Endothelial cell of umbilical vein (primary cell): ENCODE data around the gene GZF1. TPM values are rescaled to one million over a fixed set of nuclear protein-coding genes. Genes with fewer than 3 reads are reported as not detected.

ENCODE experiments used
- BruUV-seq: library from RNA; stranded (reverse); fragments of 400-500 nt; replicated peaks from 2 replicates; lab custom pipeline; 2021; lab: Mats Ljungman, UMichigan
- CTCF ChIA-PET: fragments of 300-600, 350-600 bp; sonication (Branson Sonifier 250); formaldehyde crosslinking; loops from one replicate; lab custom pipeline; 2021; ENCODE audit warnings: antibody characterized with exemption, inconsistent platforms; lab: Charles Lee
- POLR2A ChIA-PET: fragments of 300-600, 350-600 bp; sonication (Branson Sonifier 250); formaldehyde crosslinking; loops from one replicate; lab custom pipeline; 2021; ENCODE audit warnings: antibody characterized with exemption, inconsistent platforms; lab: Charles Lee
- DNase-seq: peaks from one replicate; pipeline ENCODE4 v3.0.0-alpha.2; 2011; ENCODE audit warnings: low read depth, low spot score
- FAIRE-seq: peaks from 2 replicates; lab custom pipeline; 2011; peaks lifted over from hg19 to GRCh38; lab: Jason Lieb, UNC
- H2AFZ ChIP-seq: 2 replicates; pipeline ENCODE4 v1.6.0; 2012; ENCODE audit warnings: low read depth, low read length, control low read depth, inconsistent platforms
- H3K27ac ChIP-seq: 2 replicates; pipeline ENCODE4 v1.5.1; 2011; ENCODE audit warnings: low read depth, mild to moderate bottlenecking, control low read depth, low read length, moderate library complexity; ENCODE audit not compliant: insufficient read depth
- H3K27me3 ChIP-seq, 2 experiments: 2 replicates each; pipeline versions ENCODE4 v1.6.0 to v1.6.1; 2011; ENCODE audit warnings: low read length in 2 of 2, mixed read lengths in 1 of 2; ENCODE audit not compliant: control insufficient read depth in 2 of 2, insufficient read depth in 2 of 2
- H3K36me3 ChIP-seq, 2 experiments: 2 replicates in 1 of 2; 3 replicates in 1 of 2; pipeline ENCODE4 v1.5.1; 2011; ENCODE audit warnings: low read length in 2 of 2, mild to moderate bottlenecking in 1 of 2, moderate library complexity in 1 of 2; ENCODE audit not compliant: control insufficient read depth in 2 of 2, insufficient read depth in 2 of 2; ENCODE audit errors: extremely low read depth in 1 of 2
- H3K4me1 ChIP-seq: 3 replicates; pipeline ENCODE4 v1.5.1; 2011; ENCODE audit warnings: mild to moderate bottlenecking, low read length; ENCODE audit not compliant: control insufficient read depth, insufficient read depth; ENCODE audit errors: extremely low read depth
- H3K4me2 ChIP-seq: 2 replicates; pipeline ENCODE4 v1.6.1; 2011; ENCODE audit warnings: low read length, control low read depth, mixed read lengths; ENCODE audit not compliant: insufficient read depth
- H3K4me3 ChIP-seq, 3 experiments: fragments of 200-600 bp in 1 of 3; sonication (generic), shearing (Covaris generic) in 1 of 3; replicated peaks in 1 of 3; 2 replicates each; pipeline ENCODE4 v1.5.1; 2011 to 2016; ENCODE audit warnings: control low read depth in 3 of 3, low read length in 3 of 3, mild to moderate bottlenecking in 2 of 3, inconsistent platforms in 1 of 3, low read depth in 1 of 3, moderate library complexity in 1 of 3; ENCODE audit not compliant: insufficient read depth in 1 of 3
- H3K79me2 ChIP-seq: 2 replicates; pipeline ENCODE4 v1.6.0; 2012; ENCODE audit warnings: low read length, inconsistent platforms; ENCODE audit not compliant: control insufficient read depth, insufficient read depth
- H3K9ac ChIP-seq: replicated peaks from 2 replicates; pipeline ENCODE3; 2011; ENCODE audit warnings: low read length, control low read depth; ENCODE audit not compliant: insufficient read depth; ENCODE audit errors: extremely low read depth
- H3K9me1 ChIP-seq: replicated peaks from 3 replicates; pipeline ENCODE4 v1.6.0; 2011; ENCODE audit warnings: mild to moderate bottlenecking, low read length; ENCODE audit not compliant: control insufficient read depth, insufficient read depth; ENCODE audit errors: extremely low read depth
- H3K9me3 ChIP-seq: replicated peaks from 2 replicates; pipeline ENCODE4 v1.5.1; 2012; ENCODE audit warnings: low read length, inconsistent platforms; ENCODE audit not compliant: control insufficient read depth, insufficient read depth
- H4K20me1 ChIP-seq: replicated peaks from 2 replicates; pipeline ENCODE3; 2011; ENCODE audit warnings: mild to moderate bottlenecking, low read length; ENCODE audit not compliant: control insufficient read depth, insufficient read depth; ENCODE audit errors: extremely low read depth
- EZH2 ChIP-seq: IDR thresholded peaks from 2 replicates; pipeline ENCODE4 v1.6.1; 2012; ENCODE audit warnings: borderline replicate concordance, low read depth, mild to moderate bottlenecking, moderate library complexity, low read length, inconsistent platforms; ENCODE audit not compliant: severe bottlenecking
- FOS ChIP-seq: IDR thresholded peaks from 2 replicates; pipeline ENCODE4 v1.6.1; 2011; ENCODE audit warnings: mild to moderate bottlenecking, low read length, moderate library complexity, borderline replicate concordance; ENCODE audit not compliant: insufficient read depth
- GATA2 ChIP-seq: IDR thresholded peaks from 2 replicates; pipeline ENCODE4 v1.7.0; 2011; ENCODE audit warnings: low read depth, mild to moderate bottlenecking, moderate library complexity, mixed read lengths, low read length; ENCODE audit not compliant: insufficient read length, insufficient read depth
- JUN ChIP-seq: IDR thresholded peaks from 2 replicates; pipeline ENCODE4 v1.6.1; 2011; ENCODE audit warnings: borderline replicate concordance, low read depth; ENCODE audit not compliant: insufficient read length, insufficient read depth
- MYC ChIP-seq: IDR thresholded peaks from one replicate; pipeline ENCODE4 v1.6.1; 2011; ENCODE audit warnings: mild to moderate bottlenecking, low read depth, low read length
- POLR2A ChIP-seq: IDR thresholded peaks from 2 replicates; pipeline ENCODE4 v1.6.1; 2012; ENCODE audit warnings: low read depth, mild to moderate bottlenecking, control low read depth, low read length
- POLR2AphosphoS5 ChIP-seq: IDR thresholded peaks from 2 replicates; pipeline ENCODE4 v1.6.1; 2012; ENCODE audit warnings: low read depth, mild to moderate bottlenecking, control low read depth, low read length, moderate library complexity; ENCODE audit not compliant: insufficient read depth
- dilution Hi-C: fragments of 300-500 bp; cut with MboI; formaldehyde crosslinking; loops from one replicate; pipeline ENCODE4 v1.15.0; 2019; ENCODE audit warnings: low sequenced_read_pairs; ENCODE audit not compliant: extremely low pct_ligation_motif_present
- intact Hi-C: fragments of 100-400 bp; cut with micrococcal nuclease; formaldehyde crosslinking; loops from one replicate; pipeline ENCODE4 v1.10.0; 2022
- polyA plus RNA-seq, 4 experiments: library from polyadenylated mRNA; depleted of rRNA in 3 of 4; stranded (reverse) in 3 of 4; unstranded in 1 of 4; fragments of >200 nt; gene quantifications; 2 replicates each; pipeline versions ENCODE4 v1.2.1 to v1.2.3, GENCODE V29; 2011 to 2012; ENCODE audit warnings: missing spikeins in 1 of 4
- total RNA-seq: library from RNA; stranded (reverse); gene quantifications from 2 replicates; pipeline ENCODE4 v1.2.3, GENCODE V29; 2021
- TF ChIP-seq, protein P1 (sequence below), 2 donors: IDR thresholded peaks; 1 replicate in 1 of 2; 2 replicates in 1 of 2; pipeline ENCODE4 v1.5.1; 2011; ENCODE audit warnings: low read length in 2 of 2, mild to moderate bottlenecking in 2 of 2, moderate library complexity in 2 of 2, control low read depth in 1 of 2, inconsistent platforms in 1 of 2, low read depth in 1 of 2; ENCODE audit not compliant: insufficient read depth in 1 of 2; ENCODE audit errors: extremely low read depth in 1 of 2
- TF ChIP-seq, protein P2 (sequence below): IDR thresholded peaks from 2 replicates; pipeline ENCODE4 v1.6.1; 2011; ENCODE audit not compliant: insufficient read depth, insufficient read length

The GZF1 gene
- total and polyA plus RNA-seq, 2 donors (not counting 3 experiments of a cell fraction or from before 2014, with no cell fraction given) = 9.7 to 10.0 TPM

DNA sequence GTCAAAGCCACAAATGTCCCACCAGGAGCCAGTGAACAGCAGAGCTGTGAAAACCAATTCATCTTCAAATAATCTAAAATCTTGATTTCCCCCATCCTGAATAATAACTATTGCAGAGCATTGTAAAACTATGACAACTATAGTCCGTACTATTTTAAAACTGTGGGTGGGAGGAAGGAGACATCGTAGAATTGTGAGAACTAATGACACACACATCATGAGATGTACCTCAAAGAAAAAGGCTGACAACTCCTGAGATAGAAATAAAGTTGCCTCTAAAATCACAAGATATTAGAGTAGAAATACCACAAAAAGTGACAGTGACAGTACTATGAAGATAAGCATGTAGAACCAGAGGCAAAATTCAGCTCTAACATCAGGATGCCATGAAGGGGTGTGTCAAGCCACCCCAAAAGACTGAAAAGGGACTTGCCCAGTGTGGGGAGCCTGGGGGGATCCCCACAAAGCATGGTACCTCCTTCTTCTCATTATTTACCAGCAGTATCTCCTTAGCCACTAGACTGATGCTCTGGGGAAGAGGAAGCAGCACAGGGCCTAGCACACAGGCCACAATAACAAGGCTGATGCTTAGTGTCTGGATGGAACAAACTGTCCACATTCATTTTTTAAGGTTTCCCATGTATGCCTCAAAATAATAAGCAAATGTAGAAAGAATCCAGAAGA lies 45.9 kb downstream of the GZF1 start:
- no peaks in the 10 kb centered on the region for H3K36me3 ChIP-seq
- dilution Hi-C loops = no loop called here
- FAIRE-seq (no peak), DNase-seq (no peak)
- H3K9me3 ChIP-seq = no peaks in the 10 kb centered on the region
- ChIA-PET CTCF (no interaction called here), POLR2A (no interaction called here)
- no peak overlapping the region for H3K4me2 ChIP-seq
- H3K9ac ChIP-seq = no peak overlapping the region
- TF ChIP-seq, protein P1, sequence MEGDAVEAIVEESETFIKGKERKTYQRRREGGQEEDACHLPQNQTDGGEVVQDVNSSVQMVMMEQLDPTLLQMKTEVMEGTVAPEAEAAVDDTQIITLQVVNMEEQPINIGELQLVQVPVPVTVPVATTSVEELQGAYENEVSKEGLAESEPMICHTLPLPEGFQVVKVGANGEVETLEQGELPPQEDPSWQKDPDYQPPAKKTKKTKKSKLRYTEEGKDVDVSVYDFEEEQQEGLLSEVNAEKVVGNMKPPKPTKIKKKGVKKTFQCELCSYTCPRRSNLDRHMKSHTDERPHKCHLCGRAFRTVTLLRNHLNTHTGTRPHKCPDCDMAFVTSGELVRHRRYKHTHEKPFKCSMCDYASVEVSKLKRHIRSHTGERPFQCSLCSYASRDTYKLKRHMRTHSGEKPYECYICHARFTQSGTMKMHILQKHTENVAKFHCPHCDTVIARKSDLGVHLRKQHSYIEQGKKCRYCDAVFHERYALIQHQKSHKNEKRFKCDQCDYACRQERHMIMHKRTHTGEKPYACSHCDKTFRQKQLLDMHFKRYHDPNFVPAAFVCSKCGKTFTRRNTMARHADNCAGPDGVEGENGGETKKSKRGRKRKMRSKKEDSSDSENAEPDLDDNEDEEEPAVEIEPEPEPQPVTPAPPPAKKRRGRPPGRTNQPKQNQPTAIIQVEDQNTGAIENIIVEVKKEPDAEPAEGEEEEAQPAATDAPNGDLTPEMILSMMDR (IDR thresholded peaks at IDR 0.05; ENCODE audit: extremely low read depth in 1 of 2, insufficient read depth in 1 of 2, low read depth in 1 of 2, low read length in 2 of 2) = no peak
- no peak for TF ChIP-seq MYC
- TF ChIP-seq FOS = no peak
- TF ChIP-seq POLR2A = no peak
- no peak for TF ChIP-seq JUN
- TF ChIP-seq, protein P2, sequence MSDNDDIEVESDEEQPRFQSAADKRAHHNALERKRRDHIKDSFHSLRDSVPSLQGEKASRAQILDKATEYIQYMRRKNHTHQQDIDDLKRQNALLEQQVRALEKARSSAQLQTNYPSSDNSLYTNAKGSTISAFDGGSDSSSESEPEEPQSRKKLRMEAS = no peak
- no peak for TF ChIP-seq GATA2
- TF ChIP-seq EZH2 = no peak
- TF ChIP-seq POLR2AphosphoS5 = no peak
- H3K27ac ChIP-seq = no peak overlapping the region
- peaks cover 85% of the 10 kb centered on the region for H3K79me2 ChIP-seq
- no peak overlapping the region for H3K4me3 ChIP-seq
- intact Hi-C loops = no loop called here
- no peaks in the 10 kb centered on the region for H3K4me1 ChIP-seq
- no peak overlapping the region for H2AFZ ChIP-seq
- H3K27me3 ChIP-seq = no peaks in the 10 kb centered on the region
- H4K20me1 ChIP-seq = peaks cover 6% of the 10 kb centered on the region
- no peaks in the 10 kb centered on the region for H3K9me1 ChIP-seq
- no TSS peak for BruUV-seq
